HCT116 (cell line): ENCODE results near the gene LRP11.

ENCODE experiments used
- CBX3 ChIP-seq: IDR thresholded peaks from 2 replicates; pipeline ENCODE4 v1.6.1; 2012; ENCODE audit warnings: low read depth
- EZH2 ChIP-seq: fragments of 200-600 bp; sonication (generic); IDR thresholded peaks from 2 replicates; pipeline ENCODE4 v1.6.1; 2017; ENCODE audit warnings: antibody characterized with exemption, mixed run types
- EZH2phosphoT487 ChIP-seq: fragments of 200-600 bp; IDR thresholded peaks from 2 replicates; pipeline ENCODE4 v1.6.1; 2018; ENCODE audit warnings: antibody characterized with exemption, borderline replicate concordance
- MAX ChIP-seq: IDR thresholded peaks from 2 replicates; pipeline ENCODE4 v1.6.1; 2012
- TCF7L2 ChIP-seq: IDR thresholded peaks from 2 replicates; pipeline ENCODE4 v1.7.0; 2011; ENCODE audit warnings: borderline replicate concordance, inconsistent platforms; ENCODE audit not compliant: insufficient read depth, insufficient read length; ENCODE audit errors: extremely low read depth
- TF ChIP-seq, protein P1 (sequence below), 3 experiments: fragments of 200-600 bp in 1 of 3; sonication (generic) in 1 of 3; IDR thresholded peaks in 2 of 3; conservative IDR thresholded peaks in 1 of 3; 2 replicates each; pipeline ENCODE4 v1.5.1; 2012 to 2017; ENCODE audit warnings: low read depth in 2 of 3, low read length in 2 of 3, antibody characterized with exemption in 1 of 3, borderline replicate concordance in 1 of 3, control low read depth in 1 of 3, mild to moderate bottlenecking in 1 of 3, mixed read lengths in 1 of 3, mixed run types in 1 of 3, moderate library complexity in 1 of 3; ENCODE audit not compliant: insufficient read depth in 1 of 3
- TF ChIP-seq, protein P2 (sequence below): IDR thresholded peaks from 2 replicates; pipeline ENCODE4 v1.6.1; 2012; ENCODE audit warnings: low read depth

DNA sequence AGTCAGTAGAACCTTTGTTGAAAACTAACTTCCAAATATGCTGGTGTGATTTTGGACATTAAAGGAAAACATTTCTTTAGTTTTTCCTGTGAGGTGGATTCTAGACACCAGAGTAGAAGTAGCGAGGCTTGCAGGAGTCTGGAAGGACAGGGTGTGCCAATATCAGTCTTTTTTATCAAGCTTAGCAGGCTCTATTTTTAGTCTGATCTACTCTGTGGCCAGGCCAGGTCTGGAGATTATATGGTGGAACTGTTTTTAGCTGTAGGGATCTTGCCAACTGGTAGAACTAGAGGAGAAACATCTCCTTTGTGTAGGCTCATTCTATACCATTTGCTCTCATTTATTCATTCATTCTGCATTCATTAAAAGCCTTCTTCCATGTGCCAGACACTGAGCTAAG lies 42.7 kb downstream of the LRP11 start:
- TF ChIP-seq TCF7L2 (no peak), EZH2phosphoT487 (no peak), MAX (no peak), CBX3 (no peak), EZH2 (no peak)
- TF ChIP-seq, protein P1, sequence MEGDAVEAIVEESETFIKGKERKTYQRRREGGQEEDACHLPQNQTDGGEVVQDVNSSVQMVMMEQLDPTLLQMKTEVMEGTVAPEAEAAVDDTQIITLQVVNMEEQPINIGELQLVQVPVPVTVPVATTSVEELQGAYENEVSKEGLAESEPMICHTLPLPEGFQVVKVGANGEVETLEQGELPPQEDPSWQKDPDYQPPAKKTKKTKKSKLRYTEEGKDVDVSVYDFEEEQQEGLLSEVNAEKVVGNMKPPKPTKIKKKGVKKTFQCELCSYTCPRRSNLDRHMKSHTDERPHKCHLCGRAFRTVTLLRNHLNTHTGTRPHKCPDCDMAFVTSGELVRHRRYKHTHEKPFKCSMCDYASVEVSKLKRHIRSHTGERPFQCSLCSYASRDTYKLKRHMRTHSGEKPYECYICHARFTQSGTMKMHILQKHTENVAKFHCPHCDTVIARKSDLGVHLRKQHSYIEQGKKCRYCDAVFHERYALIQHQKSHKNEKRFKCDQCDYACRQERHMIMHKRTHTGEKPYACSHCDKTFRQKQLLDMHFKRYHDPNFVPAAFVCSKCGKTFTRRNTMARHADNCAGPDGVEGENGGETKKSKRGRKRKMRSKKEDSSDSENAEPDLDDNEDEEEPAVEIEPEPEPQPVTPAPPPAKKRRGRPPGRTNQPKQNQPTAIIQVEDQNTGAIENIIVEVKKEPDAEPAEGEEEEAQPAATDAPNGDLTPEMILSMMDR (IDR thresholded peaks at IDR 0.05 in 2 of 3, conservative IDR thresholded peaks at IDR 0.05 in 1 of 3; ENCODE audit: borderline replicate concordance in 1 of 3, insufficient read depth in 1 of 3, low read depth in 2 of 3, low read length in 2 of 3): no peak
- TF ChIP-seq, protein P2, sequence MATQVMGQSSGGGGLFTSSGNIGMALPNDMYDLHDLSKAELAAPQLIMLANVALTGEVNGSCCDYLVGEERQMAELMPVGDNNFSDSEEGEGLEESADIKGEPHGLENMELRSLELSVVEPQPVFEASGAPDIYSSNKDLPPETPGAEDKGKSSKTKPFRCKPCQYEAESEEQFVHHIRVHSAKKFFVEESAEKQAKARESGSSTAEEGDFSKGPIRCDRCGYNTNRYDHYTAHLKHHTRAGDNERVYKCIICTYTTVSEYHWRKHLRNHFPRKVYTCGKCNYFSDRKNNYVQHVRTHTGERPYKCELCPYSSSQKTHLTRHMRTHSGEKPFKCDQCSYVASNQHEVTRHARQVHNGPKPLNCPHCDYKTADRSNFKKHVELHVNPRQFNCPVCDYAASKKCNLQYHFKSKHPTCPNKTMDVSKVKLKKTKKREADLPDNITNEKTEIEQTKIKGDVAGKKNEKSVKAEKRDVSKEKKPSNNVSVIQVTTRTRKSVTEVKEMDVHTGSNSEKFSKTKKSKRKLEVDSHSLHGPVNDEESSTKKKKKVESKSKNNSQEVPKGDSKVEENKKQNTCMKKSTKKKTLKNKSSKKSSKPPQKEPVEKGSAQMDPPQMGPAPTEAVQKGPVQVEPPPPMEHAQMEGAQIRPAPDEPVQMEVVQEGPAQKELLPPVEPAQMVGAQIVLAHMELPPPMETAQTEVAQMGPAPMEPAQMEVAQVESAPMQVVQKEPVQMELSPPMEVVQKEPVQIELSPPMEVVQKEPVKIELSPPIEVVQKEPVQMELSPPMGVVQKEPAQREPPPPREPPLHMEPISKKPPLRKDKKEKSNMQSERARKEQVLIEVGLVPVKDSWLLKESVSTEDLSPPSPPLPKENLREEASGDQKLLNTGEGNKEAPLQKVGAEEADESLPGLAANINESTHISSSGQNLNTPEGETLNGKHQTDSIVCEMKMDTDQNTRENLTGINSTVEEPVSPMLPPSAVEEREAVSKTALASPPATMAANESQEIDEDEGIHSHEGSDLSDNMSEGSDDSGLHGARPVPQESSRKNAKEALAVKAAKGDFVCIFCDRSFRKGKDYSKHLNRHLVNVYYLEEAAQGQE: no peak
